Mesothelial cell of epicardium (in vitro differentiated cells): ENCODE measurements around the gene SMARCD3. TPM values are rescaled to one million over a fixed set of nuclear protein-coding genes. Genes with fewer than 3 reads are reported as not detected.

Experiments
- DNase-seq, 2 experiments: peaks; one replicate each; pipeline ENCODE4 v3.0.0; 2021; ENCODE audit warnings: low spot score in 2 of 2; ENCODE audit not compliant: unreplicated experiment in 2 of 2
- H3K27ac Mint-ChIP-seq: 2 replicates; pipeline ENCODE4 v1.8.0; 2021; ENCODE audit warnings: mixed read lengths
- H3K27me3 Mint-ChIP-seq: 2 replicates; pipeline ENCODE4 v1.8.0; 2021; ENCODE audit warnings: low read depth, mixed read lengths
- H3K36me3 Mint-ChIP-seq: 2 replicates; pipeline ENCODE4 v1.8.0; 2021; ENCODE audit warnings: mixed read lengths
- H3K4me1 Mint-ChIP-seq: 2 replicates; pipeline ENCODE4 v1.8.0; 2021; ENCODE audit warnings: mixed read lengths
- H3K4me3 Mint-ChIP-seq: 2 replicates; pipeline ENCODE4 v1.8.0; 2021; ENCODE audit warnings: mild to moderate bottlenecking, moderate library complexity, mixed read lengths
- H3K9me3 Mint-ChIP-seq: 2 replicates; pipeline ENCODE4 v1.8.0; 2021; ENCODE audit warnings: mixed read lengths
- CTCF ChIP-seq: fragments of 200-600 bp; sonication (generic); IDR thresholded peaks from one replicate; pipeline ENCODE4 v1.5.0; 2021; ENCODE audit warnings: antibody characterized with exemption; ENCODE audit not compliant: unreplicated experiment
- total RNA-seq: library from RNA; stranded (reverse); gene quantifications from 3 replicates; pipeline ENCODE4 v1.2.1, GENCODE V29; 2021

SMARCD3 gene
- total RNA-seq, 1 donor from 2014 or later: 114 TPM

DNA sequence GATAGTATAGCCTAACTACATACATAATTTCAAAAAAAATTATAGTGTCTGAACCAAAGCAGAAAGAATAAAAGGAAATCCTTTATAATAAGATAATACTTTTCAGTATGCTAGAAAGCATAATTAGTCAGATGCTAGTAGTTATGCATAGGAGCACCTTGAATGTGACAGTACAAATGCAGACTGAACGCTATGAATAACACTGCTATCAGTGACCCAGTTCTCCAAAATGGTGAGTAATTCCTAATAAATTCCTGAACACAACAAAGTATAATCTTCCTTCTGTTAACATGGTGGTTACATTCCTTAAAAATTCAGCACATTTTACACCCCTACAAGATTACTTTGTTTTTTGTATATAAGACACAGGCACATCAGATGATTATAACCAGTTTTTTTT is 17.4 kb downstream of the SMARCD3 start:
- no peak for DNase-seq
- H3K4me1 Mint-ChIP-seq: peaks cover 45% of the 10 kb centered on the region
- no peaks in the 10 kb centered on the region for H3K36me3 Mint-ChIP-seq
- no peaks in the 10 kb centered on the region for H3K27me3 Mint-ChIP-seq
- H3K4me3 Mint-ChIP-seq: peak overlapping the region; percentile 40
- H3K27ac Mint-ChIP-seq: no peak overlapping the region
- TF ChIP-seq CTCF: no peak
- H3K9me3 Mint-ChIP-seq: no peaks in the 10 kb centered on the region

DNA sequence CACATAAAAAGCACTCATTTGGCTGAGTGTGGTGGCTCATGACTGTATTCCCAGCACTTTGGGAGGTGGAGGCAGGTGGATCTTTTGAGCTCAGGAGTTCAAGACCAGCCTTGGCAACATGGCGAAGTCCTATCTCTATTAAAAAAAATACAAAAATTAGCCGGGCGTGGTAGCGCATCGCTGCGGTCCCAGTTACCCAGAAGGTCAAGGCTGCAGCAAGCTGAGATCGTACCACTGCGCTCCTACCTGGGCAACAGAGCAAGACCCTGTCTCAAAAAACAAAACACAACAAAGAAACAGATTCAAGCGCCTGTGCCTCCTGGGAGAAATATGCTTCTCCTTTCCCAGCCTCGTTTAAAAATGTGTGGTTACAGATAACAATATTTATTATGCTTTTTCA is 19.2 kb downstream of the SMARCD3 start:
- Mint-ChIP-seq H3K4me1 (peaks cover 54% of the 10 kb centered on the region), H3K36me3 (peaks cover 9% of the 10 kb centered on the region), H3K27ac (no peak overlapping the region), H3K27me3 (no peaks in the 10 kb centered on the region), H3K9me3 (no peaks in the 10 kb centered on the region), H3K4me3 (no peak overlapping the region)
- no peak for DNase-seq
- TF ChIP-seq CTCF: no peak

DNA sequence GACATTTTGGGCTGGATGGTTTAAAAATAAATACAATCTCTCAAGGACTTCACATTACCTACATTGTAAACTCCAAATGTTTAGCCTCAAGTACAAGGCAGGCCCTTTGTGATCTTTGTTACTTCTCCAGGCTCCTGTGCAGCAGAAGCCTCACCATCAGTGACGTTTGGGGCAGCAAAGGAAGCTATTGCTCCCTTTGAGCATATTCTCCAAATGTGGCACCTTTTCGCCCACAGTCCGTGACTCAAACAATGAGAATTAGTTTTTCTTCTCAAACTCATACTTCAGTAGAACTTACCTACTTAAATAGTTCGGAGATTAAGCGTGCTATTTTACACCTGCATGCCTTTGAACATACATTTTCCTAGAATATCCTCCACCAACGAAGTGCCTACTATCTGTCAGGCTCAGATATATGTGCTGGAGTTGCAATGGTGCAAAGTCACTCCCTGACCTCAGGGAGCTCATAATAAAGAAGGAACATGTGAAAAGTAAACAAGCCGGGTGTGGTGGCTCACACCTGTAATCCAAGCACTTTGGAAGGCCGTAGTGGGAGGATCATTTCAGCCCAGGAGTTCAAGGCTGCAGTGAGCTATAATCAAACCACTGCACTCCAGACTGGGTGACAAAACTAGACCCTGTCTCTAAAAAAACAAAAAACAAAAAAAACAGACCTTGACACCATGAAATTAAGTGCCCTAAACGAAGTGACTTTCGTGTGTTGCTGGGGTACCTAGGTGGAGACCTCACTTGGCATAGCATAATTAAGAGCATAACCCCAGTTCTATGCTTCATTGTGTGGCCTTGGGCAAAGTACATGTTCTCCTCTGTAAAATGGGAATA is 20.2 kb downstream of the SMARCD3 start:
- peak overlapping the region; percentile 98 for H3K4me3 Mint-ChIP-seq
- no peak for DNase-seq
- no peaks in the 10 kb centered on the region for H3K27me3 Mint-ChIP-seq
- H3K36me3 Mint-ChIP-seq: peaks cover 15% of the 10 kb centered on the region
- no peak for TF ChIP-seq CTCF
- peak overlapping the region; percentile 99 for H3K27ac Mint-ChIP-seq
- H3K4me1 Mint-ChIP-seq: peaks cover 46% of the 10 kb centered on the region
- no peaks in the 10 kb centered on the region for H3K9me3 Mint-ChIP-seq

GRCh38 chr7:151226875-151227782 is 21.4 kb downstream of the SMARCD3 start, which contains the start of gene ABCF2:
TSS of gene ABCF2 (minus strand) at chr7:151227205. CDS start at chr7:151226458, 747 bp downstream.
- DNase-seq: peak; percentile 96 to 99
- Mint-ChIP-seq H3K4me3 (peak within 1 kb of the TSS; percentile 98), H3K36me3 (peaks cover 22% of the 10 kb centered on the region), H3K27ac (peak within 1 kb of the TSS; percentile 99), H3K9me3 (no peaks in the 10 kb centered on the region), H3K4me1 (peaks cover 41% of the 10 kb centered on the region), H3K27me3 (no peaks in the 10 kb centered on the region)
- no peak for TF ChIP-seq CTCF

DNA sequence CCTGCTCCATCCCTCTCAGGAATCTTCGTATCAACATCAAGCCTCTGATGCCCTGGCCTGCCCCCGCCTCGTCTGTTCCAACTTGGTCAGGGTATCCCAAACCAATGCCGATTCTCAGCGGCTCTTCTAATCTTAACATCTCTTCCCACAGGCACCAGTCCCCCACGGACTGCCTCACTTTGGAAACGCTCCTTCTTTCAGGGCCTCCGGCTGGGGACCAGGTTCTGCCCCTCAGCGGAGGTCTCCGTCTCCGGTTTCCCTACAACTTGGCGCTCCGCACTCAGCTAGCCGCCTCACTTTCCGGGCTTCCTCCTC is 22.0 kb downstream of the SMARCD3 start:
- Mint-ChIP-seq H3K4me1 (peaks cover 35% of the 10 kb centered on the region), H3K27ac (peak overlapping the region; percentile 99)
- TF ChIP-seq CTCF: no peak

More for the DNA sequence above, 22.0 kb downstream of the SMARCD3 start:
- Mint-ChIP-seq H3K4me3 (peak overlapping the region; percentile 98), H3K27me3 (no peaks in the 10 kb centered on the region), H3K36me3 (peaks cover 25% of the 10 kb centered on the region), H3K9me3 (no peaks in the 10 kb centered on the region)
- DNase-seq: no peak
